Muscle of leg (tissue), 11 donors: ENCODE data around the gene SOS1. TPM values are rescaled to one million over a fixed set of nuclear protein-coding genes. Genes with fewer than 3 reads are reported as not detected.
"Not testable (repeated sequence)": the region's sequence is repeated elsewhere in the genome, so short reads cannot be mapped to it uniquely, and the experiment has no call there.

Experiments
- DNase-seq: peaks from one replicate; pipeline ENCODE4 v3.0.0; 2013
- H3K27ac ChIP-seq: one replicate; pipeline ENCODE4 v1.5.1; 2013; ENCODE audit warnings: mild to moderate bottlenecking, low read length, control low read depth
- H3K27me3 ChIP-seq: one replicate; pipeline ENCODE4 v1.6.1; 2013; ENCODE audit warnings: low read length; ENCODE audit not compliant: control insufficient read depth, insufficient read depth
- H3K36me3 ChIP-seq: one replicate; pipeline ENCODE4 v1.6.1; 2013; ENCODE audit warnings: low read length; ENCODE audit not compliant: control insufficient read depth, insufficient read depth
- H3K4me1 ChIP-seq: one replicate; pipeline ENCODE4 v1.6.1; 2013; ENCODE audit warnings: low read length; ENCODE audit not compliant: control insufficient read depth, insufficient read depth
- H3K4me3 ChIP-seq: one replicate; pipeline ENCODE4 v1.5.1; 2013; ENCODE audit warnings: low read length, control low read depth
- H3K9me3 ChIP-seq: replicated peaks from 2 replicates; pipeline ENCODE4 v1.6.1; 2013; ENCODE audit warnings: low read depth, low read length; ENCODE audit not compliant: control insufficient read depth
- WGBS: methylation state at CpG from one replicate; pipeline ENCODE4 v1.1.5; 2013; ENCODE audit warnings: missing lambda C conversion rate; ENCODE audit not compliant: insufficient coverage; 5-methylcytosine and 5-hydroxymethylcytosine counted together
- polyA plus RNA-seq, 8 donors: library from polyadenylated mRNA; unstranded; fragments of 120-200 nt; gene quantifications; one replicate each; pipeline versions ENCODE4 v1.2.1 to v1.2.3, GENCODE V29; 2013; ENCODE audit warnings: inconsistent platforms in 1 of 8, low replicate concordance in 1 of 8; ENCODE audit not compliant: insufficient read length in 8 of 8, insufficient read depth in 1 of 8
- total RNA-seq: library from RNA; stranded (reverse); fragments of 120-200 nt; gene quantifications from one replicate; pipeline ENCODE4 v1.2.4, GENCODE V29; 2013

The SOS1 gene
- total and polyA plus RNA-seq, 9 donors: 18.5 to 33.8 (median 24.9) TPM

DNA sequence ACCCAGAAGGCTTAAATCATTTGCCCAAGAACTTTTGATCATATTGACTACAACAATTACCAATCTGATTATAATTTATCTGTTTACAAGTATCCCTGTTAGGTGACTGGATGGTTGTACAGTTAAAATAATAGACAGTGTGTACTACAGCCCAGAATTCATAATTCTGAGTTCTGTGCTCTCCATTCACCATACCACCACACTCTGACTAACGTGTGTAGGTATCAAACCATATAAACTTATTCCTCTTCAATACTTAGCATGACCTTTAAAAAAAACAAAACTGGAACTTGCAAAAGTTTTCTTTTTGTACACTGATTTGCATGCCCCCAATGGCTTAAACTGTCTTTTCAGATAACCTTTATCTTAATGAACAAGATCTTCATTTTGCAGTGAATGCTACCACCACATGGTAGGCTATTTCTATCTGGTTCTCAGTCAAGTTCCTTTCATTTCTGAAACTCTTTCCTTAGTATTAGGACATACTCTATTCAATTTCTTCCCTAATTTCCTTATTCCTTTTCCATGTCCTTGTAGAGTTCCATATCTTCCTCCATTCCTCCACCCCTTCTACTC is 50.9 kb downstream of the SOS1 start:
- WGBS: 100% methylated on average over 1 of the region's 1 CpG
- Histone ChIP-seq H3K9me3 (no peaks in the 10 kb centered on the region), H3K27me3 (no peaks in the 10 kb centered on the region), H3K4me3 (no peak overlapping the region), H3K4me1 (no peaks in the 10 kb centered on the region), H3K36me3 (peaks cover 6% of the 10 kb centered on the region), H3K27ac (no peak overlapping the region)
- DNase-seq: no peak

DNA sequence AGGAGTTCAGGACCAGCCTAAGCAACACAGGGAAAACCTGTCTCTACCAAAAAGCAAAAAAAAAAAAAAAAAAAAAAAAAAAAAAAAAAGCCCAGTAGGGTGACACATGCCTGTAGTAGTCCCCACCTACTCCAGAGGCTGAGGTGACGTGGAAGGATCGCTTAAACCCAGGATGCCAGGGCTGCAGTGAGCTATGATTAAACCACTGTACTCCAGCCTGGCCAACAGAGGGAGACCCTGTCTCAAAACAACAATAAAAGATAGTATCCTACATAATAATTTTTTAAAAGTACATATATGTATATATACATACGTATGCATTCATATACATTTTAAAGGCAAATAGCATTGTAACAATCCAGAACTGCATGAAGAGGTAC is 51.7 kb downstream of the SOS1 start:
- DNase-seq: peak; percentile 6
- H3K27me3 ChIP-seq: no peaks in the 10 kb centered on the region
- H3K4me3 ChIP-seq: no peak overlapping the region
- H3K27ac ChIP-seq: no peak overlapping the region
- peaks cover 6% of the 10 kb centered on the region for H3K36me3 ChIP-seq
- no peaks in the 10 kb centered on the region for H3K9me3 ChIP-seq
- no CpG with 5 or more reads among the region's 3 CpGs for WGBS
- H3K4me1 ChIP-seq: no peaks in the 10 kb centered on the region

DNA sequence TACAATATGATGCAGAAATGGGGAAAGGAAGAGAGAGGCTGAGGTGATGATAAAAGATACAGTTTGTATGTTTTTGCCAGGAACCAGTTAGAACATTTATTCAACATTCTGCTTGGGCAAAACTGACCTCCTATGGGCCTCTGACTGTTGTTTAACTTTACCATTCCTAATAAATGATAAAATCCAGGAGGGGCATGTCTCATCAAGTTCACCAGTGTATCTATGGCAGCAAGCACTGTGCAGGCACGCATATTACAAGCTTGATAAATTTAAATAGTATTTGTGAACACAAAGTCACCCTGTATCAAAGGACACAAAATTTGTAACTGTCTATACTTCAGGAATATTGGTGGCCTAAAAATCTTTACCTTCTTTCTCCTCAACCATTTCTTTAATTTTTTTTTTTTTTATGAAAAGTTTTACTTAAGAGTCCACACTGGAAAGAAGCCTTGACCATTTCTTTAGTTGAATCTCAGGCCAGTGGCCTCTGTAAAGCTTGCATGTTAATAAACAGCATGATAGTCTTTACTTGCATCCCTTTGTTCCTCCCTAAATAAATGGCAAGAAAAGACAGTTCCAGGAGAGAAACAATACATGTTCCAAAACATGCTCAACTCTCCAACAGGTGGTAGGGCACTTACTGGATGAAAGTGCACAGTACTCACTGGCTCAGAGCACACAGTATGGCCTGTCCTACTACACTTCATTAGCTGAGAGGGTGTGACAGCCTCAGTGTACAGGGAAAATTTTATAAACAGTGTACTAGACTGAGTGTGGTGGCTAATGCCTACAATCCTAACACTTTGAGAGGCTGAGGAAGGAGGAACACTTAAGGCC is 52.3 kb downstream of the SOS1 start:
- no peak overlapping the region for H3K27ac ChIP-seq
- no peaks in the 10 kb centered on the region for H3K4me1 ChIP-seq
- no peak for DNase-seq
- no peaks in the 10 kb centered on the region for H3K9me3 ChIP-seq
- no peak overlapping the region for H3K4me3 ChIP-seq
- WGBS: no CpG with 5 or more reads among the region's 1 CpG
- H3K36me3 ChIP-seq: peaks cover 6% of the 10 kb centered on the region
- H3K27me3 ChIP-seq: no peaks in the 10 kb centered on the region

DNA sequence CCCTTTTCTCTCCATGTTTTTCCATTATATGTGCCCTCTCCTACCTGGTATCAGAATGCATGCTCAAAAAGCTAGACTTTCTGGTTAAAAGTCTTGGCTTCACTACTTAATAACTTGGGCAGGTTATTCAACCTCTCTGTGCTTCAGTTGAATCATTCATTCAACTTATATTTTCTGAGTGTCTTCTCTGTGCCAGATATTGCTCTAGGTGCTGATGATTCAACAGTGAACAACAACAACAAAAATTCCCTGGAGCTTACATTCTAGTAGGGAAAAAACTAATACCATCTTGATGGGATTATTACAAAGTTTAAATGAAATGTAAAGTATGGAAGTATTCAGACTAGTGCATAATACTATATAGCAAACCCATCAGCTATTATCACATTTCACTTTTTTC is 55.2 kb downstream of the SOS1 start:
- no peak overlapping the region for H3K27ac ChIP-seq
- peaks cover 6% of the 10 kb centered on the region for H3K36me3 ChIP-seq
- H3K4me1 ChIP-seq: no peaks in the 10 kb centered on the region
- no peaks in the 10 kb centered on the region for H3K9me3 ChIP-seq
- no peaks in the 10 kb centered on the region for H3K27me3 ChIP-seq
- no peak overlapping the region for H3K4me3 ChIP-seq
- no peak for DNase-seq

DNA sequence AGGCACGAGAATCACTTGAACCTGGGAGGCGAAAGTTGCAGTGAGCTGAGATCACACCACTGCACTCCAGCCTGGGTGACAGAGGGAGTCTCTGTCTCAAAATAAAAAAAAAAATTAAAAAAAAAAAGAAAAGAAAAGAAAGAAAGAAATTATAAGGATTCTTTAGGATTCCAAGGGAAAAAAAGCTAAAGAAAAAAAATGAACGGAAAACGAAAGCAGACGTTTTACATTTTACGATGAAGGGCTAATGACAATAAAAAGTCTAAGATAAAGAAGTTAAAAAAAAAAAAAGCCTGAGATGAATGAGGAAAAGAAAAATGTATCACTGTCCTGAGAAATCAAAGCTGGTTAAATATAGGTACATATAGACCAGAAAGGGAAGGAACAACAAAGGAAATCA is 58.5 kb downstream of the SOS1 start:
- H3K4me1 ChIP-seq: no peaks in the 10 kb centered on the region
- H3K4me3 ChIP-seq: no peak overlapping the region
- no CpG with 5 or more reads among the region's 6 CpGs for WGBS
- H3K27me3 ChIP-seq: no peaks in the 10 kb centered on the region
- H3K36me3 ChIP-seq: peaks cover 6% of the 10 kb centered on the region
- no peak overlapping the region for H3K27ac ChIP-seq
- H3K9me3 ChIP-seq: no peaks in the 10 kb centered on the region
- no peak for DNase-seq

DNA sequence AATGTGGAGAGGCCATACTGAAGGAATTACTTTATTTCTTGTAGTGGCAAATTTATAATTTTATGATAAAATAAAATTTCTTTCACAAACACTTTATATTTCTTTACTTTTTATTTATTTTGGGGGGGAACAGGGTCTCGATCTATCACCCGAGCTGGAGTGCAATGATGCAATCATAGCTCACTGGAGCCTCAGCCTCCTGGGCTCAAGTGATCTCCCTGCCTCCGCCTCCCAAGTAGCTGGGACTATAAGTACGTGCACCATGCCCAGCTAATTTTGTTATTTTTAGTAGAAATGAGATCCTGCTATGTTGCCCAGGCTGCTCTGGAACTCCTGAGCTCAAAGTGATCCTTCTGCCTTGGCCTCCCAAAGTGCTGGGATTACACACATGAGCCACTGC is 59.6 kb downstream of the SOS1 start:
- DNase-seq: no peak
- Histone ChIP-seq H3K4me3 (no peak overlapping the region), H3K27ac (no peak overlapping the region), H3K27me3 (no peaks in the 10 kb centered on the region), H3K9me3 (no peaks in the 10 kb centered on the region), H3K4me1 (no peaks in the 10 kb centered on the region), H3K36me3 (peaks cover 4% of the 10 kb centered on the region)
- WGBS: no CpG with 5 or more reads among the region's 4 CpGs

DNA sequence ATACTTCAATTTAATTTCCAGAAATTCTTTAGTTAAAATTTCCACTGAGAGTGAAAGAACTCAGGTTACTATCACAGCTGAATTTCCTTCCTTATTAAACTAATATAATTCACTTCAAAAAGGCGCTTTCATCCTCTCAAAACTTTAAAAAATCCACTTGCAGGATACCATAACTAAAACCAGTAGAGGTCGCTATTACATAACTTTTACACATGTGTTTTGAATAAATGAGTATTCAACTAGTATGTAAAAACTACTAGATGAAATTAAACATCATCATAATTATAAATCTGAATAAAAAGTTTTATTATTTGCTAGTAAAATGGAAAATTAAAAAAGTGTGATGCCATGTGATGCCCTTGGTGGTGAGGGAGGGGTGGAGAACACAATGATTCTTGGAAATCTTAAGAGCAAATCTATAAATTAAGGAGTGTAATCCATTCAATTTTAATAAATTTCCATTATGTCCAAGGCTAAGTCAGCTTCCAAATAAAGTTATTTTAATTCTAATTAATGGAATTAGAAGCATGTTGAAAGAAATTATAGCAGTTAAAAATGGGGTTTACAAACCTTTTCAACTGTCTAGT is 61.4 kb downstream of the SOS1 start:
- Histone ChIP-seq H3K36me3 (no peaks in the 10 kb centered on the region), H3K9me3 (no peaks in the 10 kb centered on the region), H3K27me3 (no peaks in the 10 kb centered on the region), H3K27ac (no peak overlapping the region), H3K4me3 (no peak overlapping the region), H3K4me1 (no peaks in the 10 kb centered on the region)
- no CpG with 5 or more reads among the region's 2 CpGs for WGBS
- DNase-seq: peak; percentile 63

DNA sequence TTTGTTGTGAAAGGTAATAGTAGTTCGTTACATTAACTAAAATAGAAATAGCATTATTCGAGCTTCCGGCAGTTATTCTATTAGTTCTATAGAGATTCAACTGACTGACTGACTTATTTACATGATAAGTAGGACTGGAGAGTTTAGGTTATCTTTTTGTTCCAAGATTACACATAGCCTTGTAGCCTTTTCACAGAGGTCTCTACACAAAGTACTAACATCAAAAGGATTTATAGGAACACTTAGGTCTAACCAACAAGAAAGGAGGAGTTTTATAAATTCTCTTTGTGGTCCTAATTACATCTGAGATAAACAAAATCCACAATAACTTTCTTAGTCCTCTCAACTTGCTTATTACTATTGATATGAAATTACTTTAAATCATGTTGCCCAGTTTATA is 62.8 kb downstream of the SOS1 start:
- Histone ChIP-seq H3K4me3 (no peak overlapping the region), H3K36me3 (peaks cover 3% of the 10 kb centered on the region), H3K9me3 (no peaks in the 10 kb centered on the region), H3K27me3 (no peaks in the 10 kb centered on the region), H3K27ac (no peak overlapping the region), H3K4me1 (no peaks in the 10 kb centered on the region)
- WGBS: no CpG with 5 or more reads among the region's 3 CpGs
- no peak for DNase-seq

DNA sequence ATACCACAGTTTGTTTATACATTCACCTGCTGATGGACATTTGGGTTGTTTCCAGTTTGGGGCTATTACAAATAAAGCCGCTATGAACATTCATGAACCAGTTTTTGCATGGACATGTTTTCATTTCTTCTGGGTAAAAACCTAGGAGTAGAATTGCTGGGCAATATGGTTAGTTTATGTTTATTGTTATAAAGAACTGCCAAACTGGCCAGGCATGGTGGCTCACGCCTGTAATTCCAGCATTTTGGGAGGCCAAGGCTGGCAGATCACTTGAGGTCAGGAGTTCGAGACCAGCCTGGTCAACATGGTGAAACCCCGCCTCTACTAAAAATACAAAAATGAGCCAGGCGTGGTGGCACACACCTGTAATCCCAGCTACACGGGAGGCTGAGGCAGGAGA is 68.2 kb downstream of the SOS1 start:
- not testable (repeated sequence) for DNase-seq, H3K9me3 ChIP-seq, H3K4me1 ChIP-seq, H3K27me3 ChIP-seq, H3K4me3 ChIP-seq, H3K36me3 ChIP-seq, H3K27ac ChIP-seq
- 100% methylated on average over 3 of the region's 6 CpGs for whole genome bisulfite sequencing

DNA sequence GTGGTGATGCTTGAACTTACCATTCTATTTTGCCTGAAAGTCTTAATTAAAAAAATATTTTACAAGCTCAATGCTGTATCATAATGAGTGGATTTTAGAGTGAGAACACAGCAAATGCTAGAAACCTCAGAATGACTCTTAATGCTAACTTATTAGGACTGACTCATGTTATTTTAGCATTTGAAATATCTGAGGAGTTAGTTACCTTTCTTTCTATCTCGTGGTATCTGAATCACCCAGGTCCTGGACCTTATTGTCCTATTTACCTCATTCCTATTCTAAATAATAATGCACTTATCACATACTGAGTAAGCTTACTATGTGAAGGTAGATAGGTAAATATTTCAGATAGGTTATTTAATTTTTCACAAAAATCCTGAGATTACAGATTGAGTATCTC is 70.7 kb downstream of the SOS1 start:
- Histone ChIP-seq H3K27me3 (no peaks in the 10 kb centered on the region), H3K4me1 (no peaks in the 10 kb centered on the region), H3K9me3 (no peaks in the 10 kb centered on the region), H3K27ac (no peak overlapping the region), H3K36me3 (peaks cover 7% of the 10 kb centered on the region), H3K4me3 (no peak overlapping the region)
- no peak for DNase-seq
- no CpG with 5 or more reads among the region's 1 CpG for WGBS
